HepG2 (cell line): Measurements from ENCODE around the gene ZKSCAN3. TPM values are rescaled to one million over a fixed set of nuclear protein-coding genes. Genes with fewer than 3 reads are reported as not detected.
A peak's percentile ranks its signal among the peaks of the same experiment; 100 is the strongest.

Experiments used
- ATF1 ChIP-seq: IDR thresholded peaks from 2 replicates; pipeline ENCODE4 v1.6.1; 2016; ENCODE audit warnings: mild to moderate bottlenecking, control low read depth
- HNRNPH1 ChIP-seq: fragments of 200-400 bp; formaldehyde crosslinking; optimal IDR thresholded peaks from 2 replicates; pipeline ENCODE3; 2017; ENCODE audit warnings: mild to moderate bottlenecking, low read depth, low read length
- IKZF4 ChIP-seq: sonication (generic); formaldehyde crosslinking; IDR thresholded peaks from 2 replicates; pipeline ENCODE4 v1.5.1; 2020; ENCODE audit warnings: borderline replicate concordance, mild to moderate bottlenecking, low read depth, missing genetic modification reagents; ENCODE audit errors: not compliant biosample characterization
- RAD21 ChIP-seq: fragments of 450-650 bp; formaldehyde crosslinking; IDR thresholded peaks from 2 replicates; pipeline ENCODE4 v1.5.0; 2020; ENCODE audit warnings: mild to moderate bottlenecking
- SIN3B ChIP-seq: fragments of 150-350 bp; IDR thresholded peaks from 2 replicates; pipeline ENCODE4 v1.6.1; 2014; ENCODE audit warnings: low read length
- ZNF224 ChIP-seq: sonication (generic); formaldehyde crosslinking; IDR thresholded peaks from 2 replicates; pipeline ENCODE4 v1.5.0; 2020; ENCODE audit warnings: mild to moderate bottlenecking, missing genetic modification reagents
- ZNF567 ChIP-seq: sonication (generic); formaldehyde crosslinking; IDR thresholded peaks from 2 replicates; pipeline ENCODE4 v1.8.1; 2023; ENCODE audit warnings: mild to moderate bottlenecking, missing genetic modification reagents, borderline replicate concordance
- ZNF607 ChIP-seq: sonication (generic); formaldehyde crosslinking; IDR thresholded peaks from 2 replicates; pipeline ENCODE4 v1.5.1; 2020; ENCODE audit warnings: missing genetic modification reagents, mild to moderate bottlenecking, borderline replicate concordance
- polyA plus RNA-seq, 8 experiments: library from polyadenylated mRNA; depleted of rRNA in 3 of 8; stranded (reverse) in 7 of 8; unstranded in 1 of 8; fragments of >200 nt; fragmentation: Illumina TruSeq in 4 of 8; extraction: Trizol in 4 of 8; gene quantifications; 2 replicates each; pipeline versions ENCODE4 v1.2.1 to v1.2.3, GENCODE V29; 2011 to 2016; ENCODE audit warnings: low read depth in 4 of 8, missing spikeins in 1 of 8, mixed read lengths in 1 of 8; ENCODE audit not compliant: insufficient read depth in 1 of 8
- total RNA-seq, 5 experiments: library from RNA; depleted of rRNA; stranded (reverse); fragments of >200 nt; fragmentation: Illumina TruSeq; extraction: Trizol; gene quantifications; 2 replicates each; pipeline ENCODE4 v1.2.3, GENCODE V29; 2016; ENCODE audit warnings: low read depth in 1 of 5
- TF ChIP-seq, protein P1 (sequence below), 2 experiments: sonication (generic) in 1 of 2; formaldehyde crosslinking in 1 of 2; IDR thresholded peaks; 2 replicates each; pipeline versions ENCODE4 v1.4.0 to v1.6.1; 2018 to 2020; ENCODE audit warnings: missing genetic modification reagents in 2 of 2, borderline replicate concordance in 1 of 2, low read depth in 1 of 2, mild to moderate bottlenecking in 1 of 2, missing biosample characterization in 1 of 2
- TF ChIP-seq, protein P2 (sequence below): sonication (generic); formaldehyde crosslinking; IDR thresholded peaks from 2 replicates; pipeline ENCODE4 v1.4.0; 2020; ENCODE audit warnings: missing genetic modification reagents
- TF ChIP-seq, protein P3 (sequence below): sonication (generic); formaldehyde crosslinking; IDR thresholded peaks from 2 replicates; pipeline ENCODE4 v1.8.0; 2022; ENCODE audit warnings: missing genetic modification reagents, low read depth, mild to moderate bottlenecking, borderline replicate concordance
- TF ChIP-seq, protein P4 (sequence below): sonication (generic); formaldehyde crosslinking; IDR thresholded peaks from 2 replicates; pipeline ENCODE4 v1.4.0; 2020; ENCODE audit warnings: mild to moderate bottlenecking, missing genetic modification reagents
- TF ChIP-seq, protein P5 (sequence below): IDR thresholded peaks from 2 replicates; pipeline ENCODE4 v1.4.0; 2020; ENCODE audit warnings: mild to moderate bottlenecking, missing genetic modification reagents

Gene ZKSCAN3
- total and polyA plus RNA-seq, 2 of the 13 experiments (the other 11 are each of a cell fraction or from before 2014, with no cell fraction given) = 3.3 to 7.4 TPM

DNA sequence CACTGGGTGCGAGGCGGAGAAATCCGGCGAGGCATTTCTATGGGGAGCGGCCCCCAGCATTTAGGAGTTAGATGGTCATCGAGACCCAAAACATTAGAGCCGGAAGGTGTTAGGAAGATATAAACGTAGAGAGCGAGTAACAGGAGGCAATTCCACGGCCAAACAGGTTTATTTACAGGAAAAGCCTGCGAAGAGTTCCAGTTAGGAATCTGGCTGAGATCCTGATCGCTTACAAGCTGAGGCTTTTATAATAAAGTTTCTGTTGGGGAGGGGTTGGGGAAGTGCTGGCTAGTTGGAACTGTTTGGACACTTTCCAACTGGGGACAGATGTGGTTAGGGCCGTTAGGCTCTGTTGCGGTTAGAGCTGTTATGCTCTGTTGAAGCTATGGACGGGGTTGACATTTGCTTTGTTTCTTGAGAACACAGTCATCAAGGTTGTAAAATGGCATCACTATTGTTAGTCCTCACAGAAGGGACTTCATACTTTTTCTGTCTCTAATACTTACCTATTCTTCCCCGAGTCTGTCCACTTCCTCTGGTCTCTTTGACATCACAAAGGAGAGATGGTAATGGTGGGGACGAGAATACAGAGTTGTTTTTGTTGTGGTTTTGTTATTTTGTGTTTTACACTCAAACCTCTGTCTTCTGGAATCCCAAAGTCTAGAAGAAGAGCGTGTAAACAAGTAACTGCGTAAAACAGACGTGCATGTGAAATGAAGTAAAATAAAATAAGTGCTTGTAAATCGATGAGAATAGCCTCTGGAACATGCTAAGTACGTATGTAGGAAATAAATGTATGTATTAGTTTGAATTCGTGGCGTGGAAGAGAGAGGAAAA lies 13.2 kb upstream of the ZKSCAN3 start (continued):
- TF ChIP-seq, protein P1, sequence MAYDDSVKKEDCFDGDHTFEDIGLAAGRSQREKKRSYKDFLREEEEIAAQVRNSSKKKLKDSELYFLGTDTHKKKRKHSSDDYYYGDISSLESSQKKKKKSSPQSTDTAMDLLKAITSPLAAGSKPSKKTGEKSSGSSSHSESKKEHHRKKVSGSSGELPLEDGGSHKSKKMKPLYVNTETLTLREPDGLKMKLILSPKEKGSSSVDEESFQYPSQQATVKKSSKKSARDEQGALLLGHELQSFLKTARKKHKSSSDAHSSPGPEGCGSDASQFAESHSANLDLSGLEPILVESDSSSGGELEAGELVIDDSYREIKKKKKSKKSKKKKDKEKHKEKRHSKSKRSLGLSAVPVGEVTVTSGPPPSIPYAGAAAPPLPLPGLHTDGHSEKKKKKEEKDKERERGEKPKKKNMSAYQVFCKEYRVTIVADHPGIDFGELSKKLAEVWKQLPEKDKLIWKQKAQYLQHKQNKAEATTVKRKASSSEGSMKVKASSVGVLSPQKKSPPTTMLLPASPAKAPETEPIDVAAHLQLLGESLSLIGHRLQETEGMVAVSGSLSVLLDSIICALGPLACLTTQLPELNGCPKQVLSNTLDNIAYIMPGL (CRISPR knock-in tag; IDR thresholded peaks at IDR 0.05; ENCODE audit: borderline replicate concordance in 1 of 2, low read depth in 1 of 2) = peak in 1 of 2 experiments; percentile 15; a peak in 1 of 4 replicates
- TF ChIP-seq RAD21 (CRISPR knock-in tag) = 0 out of 2 replicates have a peak, but pooled peaks have one; percentile 7
- TF ChIP-seq SIN3B = no peak
- TF ChIP-seq, protein P2, sequence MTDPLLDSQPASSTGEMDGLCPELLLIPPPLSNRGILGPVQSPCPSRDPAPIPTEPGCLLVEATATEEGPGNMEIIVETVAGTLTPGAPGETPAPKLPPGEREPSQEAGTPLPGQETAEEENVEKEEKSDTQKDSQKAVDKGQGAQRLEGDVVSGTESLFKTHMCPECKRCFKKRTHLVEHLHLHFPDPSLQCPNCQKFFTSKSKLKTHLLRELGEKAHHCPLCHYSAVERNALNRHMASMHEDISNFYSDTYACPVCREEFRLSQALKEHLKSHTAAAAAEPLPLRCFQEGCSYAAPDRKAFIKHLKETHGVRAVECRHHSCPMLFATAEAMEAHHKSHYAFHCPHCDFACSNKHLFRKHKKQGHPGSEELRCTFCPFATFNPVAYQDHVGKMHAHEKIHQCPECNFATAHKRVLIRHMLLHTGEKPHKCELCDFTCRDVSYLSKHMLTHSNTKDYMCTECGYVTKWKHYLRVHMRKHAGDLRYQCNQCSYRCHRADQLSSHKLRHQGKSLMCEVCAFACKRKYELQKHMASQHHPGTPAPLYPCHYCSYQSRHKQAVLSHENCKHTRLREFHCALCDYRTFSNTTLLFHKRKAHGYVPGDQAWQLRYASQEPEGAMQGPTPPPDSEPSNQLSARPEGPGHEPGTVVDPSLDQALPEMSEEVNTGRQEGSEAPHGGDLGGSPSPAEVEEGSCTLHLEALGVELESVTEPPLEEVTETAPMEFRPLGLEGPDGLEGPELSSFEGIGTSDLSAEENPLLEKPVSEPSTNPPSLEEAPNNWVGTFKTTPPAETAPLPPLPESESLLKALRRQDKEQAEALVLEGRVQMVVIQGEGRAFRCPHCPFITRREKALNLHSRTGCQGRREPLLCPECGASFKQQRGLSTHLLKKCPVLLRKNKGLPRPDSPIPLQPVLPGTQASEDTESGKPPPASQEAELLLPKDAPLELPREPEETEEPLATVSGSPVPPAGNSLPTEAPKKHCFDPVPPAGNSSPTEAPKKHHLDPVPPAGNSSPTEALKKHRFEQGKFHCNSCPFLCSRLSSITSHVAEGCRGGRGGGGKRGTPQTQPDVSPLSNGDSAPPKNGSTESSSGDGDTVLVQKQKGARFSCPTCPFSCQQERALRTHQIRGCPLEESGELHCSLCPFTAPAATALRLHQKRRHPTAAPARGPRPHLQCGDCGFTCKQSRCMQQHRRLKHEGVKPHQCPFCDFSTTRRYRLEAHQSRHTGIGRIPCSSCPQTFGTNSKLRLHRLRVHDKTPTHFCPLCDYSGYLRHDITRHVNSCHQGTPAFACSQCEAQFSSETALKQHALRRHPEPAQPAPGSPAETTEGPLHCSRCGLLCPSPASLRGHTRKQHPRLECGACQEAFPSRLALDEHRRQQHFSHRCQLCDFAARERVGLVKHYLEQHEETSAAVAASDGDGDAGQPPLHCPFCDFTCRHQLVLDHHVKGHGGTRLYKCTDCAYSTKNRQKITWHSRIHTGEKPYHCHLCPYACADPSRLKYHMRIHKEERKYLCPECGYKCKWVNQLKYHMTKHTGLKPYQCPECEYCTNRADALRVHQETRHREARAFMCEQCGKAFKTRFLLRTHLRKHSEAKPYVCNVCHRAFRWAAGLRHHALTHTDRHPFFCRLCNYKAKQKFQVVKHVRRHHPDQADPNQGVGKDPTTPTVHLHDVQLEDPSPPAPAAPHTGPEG (CRISPR knock-in tag) = no peak
- TF ChIP-seq, protein P3, sequence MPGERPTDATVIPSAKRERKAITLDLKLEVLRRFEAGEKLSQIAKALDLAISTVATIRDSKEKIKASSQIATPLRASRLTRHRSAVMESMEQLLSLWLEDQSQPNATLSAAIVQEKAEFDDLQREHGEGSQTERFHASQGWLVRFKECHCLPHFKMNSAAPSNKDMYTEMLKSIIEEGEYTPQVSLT (CRISPR knock-in tag) = 0 out of 2 replicates have a peak, but pooled peaks have one; percentile 18
- TF ChIP-seq ZNF567 (CRISPR knock-in tag) = 0 out of 2 replicates have a peak, but pooled peaks have one; percentile 17
- TF ChIP-seq ZNF607 (CRISPR knock-in tag) = no peak
- no peak for TF ChIP-seq IKZF4 (CRISPR knock-in tag)
- TF ChIP-seq, protein P4, sequence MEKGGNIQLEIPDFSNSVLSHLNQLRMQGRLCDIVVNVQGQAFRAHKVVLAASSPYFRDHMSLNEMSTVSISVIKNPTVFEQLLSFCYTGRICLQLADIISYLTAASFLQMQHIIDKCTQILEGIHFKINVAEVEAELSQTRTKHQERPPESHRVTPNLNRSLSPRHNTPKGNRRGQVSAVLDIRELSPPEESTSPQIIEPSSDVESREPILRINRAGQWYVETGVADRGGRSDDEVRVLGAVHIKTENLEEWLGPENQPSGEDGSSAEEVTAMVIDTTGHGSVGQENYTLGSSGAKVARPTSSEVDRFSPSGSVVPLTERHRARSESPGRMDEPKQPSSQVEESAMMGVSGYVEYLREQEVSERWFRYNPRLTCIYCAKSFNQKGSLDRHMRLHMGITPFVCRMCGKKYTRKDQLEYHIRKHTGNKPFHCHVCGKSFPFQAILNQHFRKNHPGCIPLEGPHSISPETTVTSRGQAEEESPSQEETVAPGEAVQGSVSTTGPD = no peak
- 0 out of 2 replicates have a peak, but pooled peaks have one; percentile 10 for TF ChIP-seq ATF1 (CRISPR knock-in tag)
- TF ChIP-seq, protein P5, sequence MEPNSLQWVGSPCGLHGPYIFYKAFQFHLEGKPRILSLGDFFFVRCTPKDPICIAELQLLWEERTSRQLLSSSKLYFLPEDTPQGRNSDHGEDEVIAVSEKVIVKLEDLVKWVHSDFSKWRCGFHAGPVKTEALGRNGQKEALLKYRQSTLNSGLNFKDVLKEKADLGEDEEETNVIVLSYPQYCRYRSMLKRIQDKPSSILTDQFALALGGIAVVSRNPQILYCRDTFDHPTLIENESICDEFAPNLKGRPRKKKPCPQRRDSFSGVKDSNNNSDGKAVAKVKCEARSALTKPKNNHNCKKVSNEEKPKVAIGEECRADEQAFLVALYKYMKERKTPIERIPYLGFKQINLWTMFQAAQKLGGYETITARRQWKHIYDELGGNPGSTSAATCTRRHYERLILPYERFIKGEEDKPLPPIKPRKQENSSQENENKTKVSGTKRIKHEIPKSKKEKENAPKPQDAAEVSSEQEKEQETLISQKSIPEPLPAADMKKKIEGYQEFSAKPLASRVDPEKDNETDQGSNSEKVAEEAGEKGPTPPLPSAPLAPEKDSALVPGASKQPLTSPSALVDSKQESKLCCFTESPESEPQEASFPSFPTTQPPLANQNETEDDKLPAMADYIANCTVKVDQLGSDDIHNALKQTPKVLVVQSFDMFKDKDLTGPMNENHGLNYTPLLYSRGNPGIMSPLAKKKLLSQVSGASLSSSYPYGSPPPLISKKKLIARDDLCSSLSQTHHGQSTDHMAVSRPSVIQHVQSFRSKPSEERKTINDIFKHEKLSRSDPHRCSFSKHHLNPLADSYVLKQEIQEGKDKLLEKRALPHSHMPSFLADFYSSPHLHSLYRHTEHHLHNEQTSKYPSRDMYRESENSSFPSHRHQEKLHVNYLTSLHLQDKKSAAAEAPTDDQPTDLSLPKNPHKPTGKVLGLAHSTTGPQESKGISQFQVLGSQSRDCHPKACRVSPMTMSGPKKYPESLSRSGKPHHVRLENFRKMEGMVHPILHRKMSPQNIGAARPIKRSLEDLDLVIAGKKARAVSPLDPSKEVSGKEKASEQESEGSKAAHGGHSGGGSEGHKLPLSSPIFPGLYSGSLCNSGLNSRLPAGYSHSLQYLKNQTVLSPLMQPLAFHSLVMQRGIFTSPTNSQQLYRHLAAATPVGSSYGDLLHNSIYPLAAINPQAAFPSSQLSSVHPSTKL (CRISPR knock-in tag) = no peak
- peak; percentile 68; the same call in 1 of the 2 replicates for TF ChIP-seq ZNF224 (CRISPR knock-in tag)
- peak; percentile 5 for TF ChIP-seq HNRNPH1
